HG02763 (cell line): ENCODE data around the gene SLC25A21.
"Not testable (repeated sequence)": the region's sequence is repeated elsewhere in the genome, so short reads cannot be mapped to it uniquely, and the experiment has no call there.

Experiments
- ATAC-seq: cut with Tn5 transposase; IDR thresholded peaks from one replicate; pipeline ENCODE4 v1.9.1; 2021; ENCODE audit warnings: mild to moderate bottlenecking, moderate library complexity; ENCODE audit not compliant: unreplicated experiment

The SLC25A21 gene

GRCh38 chr14:37187294-37187693 lies 14.9 kb upstream of the SLC25A21 start:
- ATAC-seq, result no peak

GRCh38 chr14:37186865-37187264 lies 14.5 kb upstream of the SLC25A21 start:
- no peak for ATAC-seq

DNA sequence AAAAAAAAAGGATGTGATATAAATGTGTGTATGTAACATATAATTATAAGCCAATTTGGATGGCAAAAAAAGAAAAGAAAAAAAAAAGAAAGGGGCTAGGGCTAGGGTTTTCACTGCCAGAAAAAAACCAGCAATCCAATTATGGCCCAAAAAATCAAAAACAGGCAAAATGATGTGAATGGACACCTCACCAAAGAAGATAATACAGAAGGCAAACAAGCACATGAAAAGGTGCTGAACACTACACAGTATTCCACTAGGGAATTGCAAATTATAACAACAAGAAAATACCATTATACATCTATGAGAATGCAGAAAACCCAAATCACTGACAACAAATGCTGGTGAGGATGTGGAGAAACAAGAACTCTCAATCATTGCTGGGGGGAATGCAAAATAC lies 13.3 kb upstream of the SLC25A21 start:
- ATAC-seq, result no peak

DNA sequence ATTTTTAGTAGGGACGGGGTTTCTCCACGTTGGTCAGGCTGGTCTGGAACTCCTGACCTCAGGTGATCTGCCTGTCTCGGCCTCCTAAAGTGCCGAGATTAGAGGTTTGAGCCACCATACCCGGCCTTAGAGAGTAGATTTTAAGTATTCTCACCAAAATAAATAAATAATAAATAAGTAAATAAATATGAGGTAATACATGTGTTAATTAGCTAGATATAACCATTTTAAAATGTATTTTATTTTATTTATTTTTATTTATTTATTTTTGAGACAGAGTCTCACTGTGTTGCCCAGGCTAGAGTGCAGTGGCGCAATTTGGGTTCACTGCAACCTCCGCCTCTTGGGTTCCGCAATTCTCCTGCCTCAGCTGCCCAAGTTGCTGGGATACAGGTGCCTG lies 12.1 kb upstream of the SLC25A21 start:
- not testable (repeated sequence) for ATAC-seq

DNA sequence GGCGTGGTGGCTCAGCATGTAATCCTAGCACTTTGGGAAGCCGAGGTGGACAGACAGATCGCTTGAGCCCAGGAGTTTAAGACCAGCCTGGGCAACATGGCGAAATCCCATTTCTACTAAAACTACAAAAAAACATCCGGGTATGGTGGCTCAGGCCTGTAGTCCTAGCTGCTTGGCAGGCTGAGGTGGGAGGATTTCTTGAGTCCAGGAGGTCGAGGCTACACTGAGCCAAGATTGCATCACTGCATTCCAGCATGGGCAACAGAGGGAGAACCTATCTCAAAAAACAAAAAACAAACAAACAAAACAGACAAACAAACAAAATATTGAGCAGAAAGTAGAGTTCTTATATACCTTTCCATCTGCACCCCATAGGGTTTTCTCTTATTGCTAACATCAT lies 9.0 kb upstream of the SLC25A21 start:
- ATAC-seq, result no peak

GRCh38 chr14:37180886-37181285 lies 8.5 kb upstream of the SLC25A21 start:
- ATAC-seq, result not testable (repeated sequence)

DNA sequence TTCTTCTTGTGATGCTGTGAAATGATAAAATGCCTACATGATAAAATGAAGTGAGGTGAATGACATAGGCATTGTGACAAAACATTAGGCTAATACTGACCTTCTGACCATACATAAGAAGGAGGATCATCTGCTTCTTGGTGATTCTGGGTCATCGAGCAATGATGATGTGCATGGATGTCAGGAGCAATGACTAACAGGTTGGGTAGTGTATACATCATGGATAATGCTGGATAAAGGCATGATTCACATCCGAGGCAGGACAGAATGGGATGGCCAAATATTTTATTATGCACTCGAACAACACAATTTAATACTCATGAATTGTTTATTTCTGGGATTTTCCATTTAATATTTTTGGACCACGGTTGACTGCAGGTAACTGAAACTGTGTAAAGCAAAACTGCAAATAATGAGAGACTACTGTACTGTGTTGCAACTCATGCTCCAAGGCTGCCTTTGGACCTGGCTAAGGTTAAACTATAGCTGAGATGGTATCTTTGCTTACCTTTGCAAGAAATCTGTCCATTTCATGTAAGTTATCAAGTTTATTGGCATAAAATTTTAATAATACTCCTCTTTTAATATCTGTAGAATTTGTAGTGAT lies 7.6 kb upstream of the SLC25A21 start:
- ATAC-seq, result no peak

DNA sequence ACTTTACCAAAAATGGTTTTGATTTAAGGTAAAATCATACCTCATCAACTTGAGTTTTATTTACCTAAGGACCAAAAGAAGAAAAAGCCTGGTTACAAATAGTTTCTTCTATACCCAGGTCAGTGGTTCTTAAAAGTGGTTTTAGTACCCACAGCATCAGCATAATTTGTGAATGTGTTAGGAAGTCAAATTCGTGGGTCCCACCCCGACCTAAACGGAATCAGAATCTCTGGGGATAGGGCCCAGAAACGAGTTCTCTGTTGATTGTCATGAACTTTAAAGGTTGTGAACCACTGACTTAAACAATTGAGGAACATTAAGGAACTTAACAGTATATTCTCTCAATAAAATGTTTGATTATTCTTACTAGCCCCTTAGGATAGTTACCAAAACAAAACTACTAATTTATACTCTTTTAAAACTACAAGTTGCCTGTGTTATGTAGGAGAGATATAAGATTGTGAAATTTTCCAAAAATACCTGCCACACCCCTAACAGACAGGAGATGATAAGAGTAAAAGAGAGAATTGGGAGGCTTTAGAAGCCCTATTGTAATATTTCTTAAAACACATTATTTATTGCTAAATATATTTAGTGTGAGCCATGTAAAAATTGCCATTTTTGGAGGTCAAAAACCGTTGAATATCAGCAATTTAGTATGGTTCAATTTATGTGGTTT lies 669 bp upstream of the SLC25A21 start:
- ATAC-seq, result no peak

- ATAC-seq, result no peak
Measured at GRCh38 chr14:37171678-37172023, 755 bp downstream of the SLC25A21 start.

DNA sequence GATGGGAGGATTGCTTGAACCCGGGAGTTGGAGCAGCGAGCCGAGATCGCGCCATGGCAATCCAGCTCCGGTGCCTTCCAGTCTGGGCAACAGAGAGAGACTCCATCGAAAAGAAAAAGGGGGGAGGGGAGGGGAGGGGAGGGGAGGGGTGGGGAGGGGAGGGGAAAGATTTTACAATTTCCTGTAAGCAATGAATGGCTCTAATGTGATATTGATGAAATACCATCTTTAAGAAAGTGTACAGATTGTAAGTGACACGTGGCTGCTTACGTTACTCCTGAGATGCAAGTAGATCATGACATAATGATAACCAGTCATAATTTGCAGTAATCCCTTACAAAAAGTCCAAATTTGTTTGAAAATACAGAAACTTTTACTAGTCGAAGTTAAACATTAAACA lies 1.4 kb downstream of the SLC25A21 start:
- ATAC-seq, result no peak

DNA sequence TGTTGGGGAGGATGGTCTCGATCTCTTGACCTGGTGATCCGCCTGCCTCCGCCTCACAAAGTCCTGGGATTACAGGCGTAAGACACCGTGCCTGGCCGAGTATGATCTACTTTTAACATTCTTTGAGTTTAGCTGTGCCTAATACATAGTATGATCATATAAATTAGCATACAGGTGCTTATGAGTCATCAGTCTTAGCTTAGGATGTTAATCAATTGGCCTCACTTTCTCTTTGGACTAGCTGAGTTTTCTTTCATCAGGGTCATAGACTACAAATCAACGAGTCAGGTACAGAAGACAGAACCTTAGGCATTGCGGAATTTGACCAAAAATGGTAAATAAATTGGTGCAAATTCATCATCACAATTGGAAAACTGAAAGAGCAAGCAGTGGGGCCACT lies 2.2 kb downstream of the SLC25A21 start:
- ATAC-seq, result no peak

DNA sequence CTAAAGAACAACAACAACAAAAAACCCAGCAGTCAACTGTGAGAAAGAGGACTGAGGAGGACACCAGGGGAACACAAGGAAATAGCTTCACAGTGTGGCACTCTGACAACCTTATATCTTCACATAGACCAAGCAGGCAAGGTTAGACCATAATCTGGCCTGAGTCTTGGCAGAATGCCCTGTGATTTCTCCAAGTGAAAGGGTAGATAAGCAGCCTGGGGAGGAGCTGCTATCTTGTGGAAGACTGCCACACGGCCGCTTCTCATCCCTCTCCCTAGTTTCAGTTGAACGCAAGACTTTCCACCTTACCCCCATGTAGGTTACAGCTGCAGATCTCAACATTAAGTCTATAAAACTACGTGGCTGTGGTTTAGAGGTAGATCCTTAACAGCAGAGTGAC lies 3.7 kb downstream of the SLC25A21 start:
- no peak for ATAC-seq

DNA sequence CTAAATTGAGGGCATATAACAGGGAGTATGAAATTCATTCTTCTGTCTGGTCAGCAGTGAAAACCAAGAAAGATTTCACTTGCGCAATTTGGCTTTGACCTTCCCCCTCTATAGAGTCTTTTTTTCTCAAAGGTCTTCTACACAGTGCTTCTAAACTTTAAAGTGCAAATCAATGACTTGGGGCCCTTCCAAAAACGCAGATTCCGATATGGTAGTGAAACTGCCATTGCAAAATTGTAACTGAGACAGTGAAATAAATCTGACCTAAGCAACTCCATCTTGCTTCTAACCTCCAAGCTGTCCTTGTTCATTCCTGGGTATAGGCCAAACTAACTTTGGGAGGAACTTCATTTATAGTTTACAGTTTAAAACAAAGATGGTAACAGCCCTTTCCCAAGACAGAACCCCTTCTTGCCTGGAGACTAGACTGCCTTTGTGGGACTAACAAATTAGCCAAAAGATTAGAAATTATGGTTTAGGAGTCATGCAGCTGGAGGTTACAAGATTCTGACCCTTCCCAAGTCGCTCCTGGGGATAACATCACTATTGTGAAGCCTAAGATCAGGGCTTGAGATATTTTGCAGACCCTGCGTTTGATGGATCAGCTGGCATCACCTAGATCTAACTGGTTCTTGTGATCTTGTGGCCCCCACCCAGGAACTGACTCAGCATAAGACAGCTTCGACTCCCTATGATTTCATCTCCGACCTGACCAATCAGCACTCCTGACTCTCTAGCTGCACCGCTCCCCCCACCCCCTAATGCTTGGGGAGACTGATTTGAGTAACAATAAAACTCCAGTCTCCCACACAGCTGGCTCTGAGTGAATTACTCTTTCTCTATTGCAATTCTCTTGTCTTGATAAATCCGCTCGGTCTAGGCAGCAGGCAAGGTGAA lies 5.0 kb downstream of the SLC25A21 start:
- no peak for ATAC-seq

DNA sequence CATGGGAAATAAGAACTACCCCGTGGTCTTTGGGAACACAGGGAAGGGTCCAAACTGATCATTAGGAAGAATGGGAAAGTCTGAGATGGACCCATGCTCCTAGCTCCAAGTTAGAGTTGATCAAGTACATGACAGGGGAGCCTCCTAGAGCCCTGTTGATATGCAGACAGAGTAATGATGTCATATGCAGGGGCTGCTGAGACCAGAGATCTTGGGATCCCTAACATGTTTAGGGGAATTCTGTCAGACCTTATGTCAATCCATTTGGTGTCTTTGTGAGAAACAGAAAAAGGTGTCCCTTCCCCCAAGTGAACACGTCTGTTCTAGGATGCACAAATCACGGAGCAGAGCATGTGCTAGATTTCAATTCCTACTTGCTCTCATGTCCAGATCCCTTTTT lies 6.6 kb downstream of the SLC25A21 start:
- no peak for ATAC-seq

DNA sequence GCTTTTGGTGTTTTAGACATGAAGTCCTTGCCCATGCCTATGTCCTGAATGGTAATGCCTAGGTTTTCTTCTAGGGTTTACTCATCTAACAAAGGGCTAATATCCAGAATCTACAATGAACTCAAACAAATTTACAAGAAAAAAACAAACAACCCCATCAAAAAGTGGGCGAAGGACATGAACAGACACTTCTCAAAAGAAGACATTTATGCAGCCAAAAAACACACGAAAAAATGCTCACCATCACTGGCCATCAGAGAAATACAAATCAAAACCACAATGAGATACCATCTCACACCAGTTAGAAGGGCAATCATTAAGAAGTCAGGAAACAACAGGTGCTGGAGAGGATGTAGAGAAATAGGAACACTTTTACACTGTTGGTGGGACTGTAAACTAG lies 10.1 kb downstream of the SLC25A21 start:
- ATAC-seq, result not testable (repeated sequence)

DNA sequence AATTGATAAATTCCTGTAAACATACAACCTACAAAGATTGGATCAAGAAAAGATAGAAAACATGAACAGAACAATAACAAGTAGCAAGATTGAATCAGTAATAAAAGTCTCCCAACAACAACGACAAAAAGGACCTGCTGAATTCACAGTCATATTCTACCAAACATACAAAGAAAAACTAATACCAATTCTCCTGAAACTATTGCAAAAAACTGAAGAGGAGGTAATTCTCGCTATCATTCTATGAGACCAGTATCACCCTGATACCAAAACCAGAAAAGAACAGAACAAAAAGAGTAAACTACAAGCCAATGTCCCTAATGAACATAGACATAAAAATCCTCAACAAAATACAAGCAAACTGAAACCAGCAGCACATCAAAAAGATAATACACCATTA lies 14.4 kb downstream of the SLC25A21 start:
- no peak for ATAC-seq

DNA sequence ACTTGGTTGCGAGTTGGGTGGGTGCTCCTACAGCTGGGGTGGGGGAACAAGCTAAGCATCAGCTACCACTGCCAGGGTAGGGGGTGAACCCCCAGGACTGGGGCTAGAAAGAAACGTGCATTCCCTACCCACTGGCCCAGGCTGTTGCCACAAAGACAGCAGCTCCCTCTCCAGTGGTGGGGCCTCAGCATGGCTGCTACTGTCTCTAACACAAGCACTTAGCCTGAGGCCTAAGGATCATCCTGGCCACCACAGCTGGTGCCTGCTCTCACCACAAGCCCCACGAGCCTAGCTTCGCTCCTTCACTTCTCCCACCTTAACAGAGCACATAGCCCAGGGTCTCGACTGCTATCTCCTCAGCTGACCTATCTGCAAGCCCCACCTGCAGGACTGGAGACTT lies 18.9 kb downstream of the SLC25A21 start:
- no peak for ATAC-seq

GRCh38 chr14:37153005-37153404 lies 19.4 kb downstream of the SLC25A21 start:
- no peak for ATAC-seq

- ATAC-seq, result no peak
Measured at GRCh38 chr14:37150414-37150813, 22.0 kb downstream of the SLC25A21 start.

- no peak for ATAC-seq
Measured at GRCh38 chr14:37147310-37147880, 25.0 kb downstream of the SLC25A21 start.

- ATAC-seq, result not testable (repeated sequence)
Measured at GRCh38 chr14:37146438-37146837, 26.0 kb downstream of the SLC25A21 start.

GRCh38 chr14:37145395-37145794 lies 27.0 kb downstream of the SLC25A21 start:
- ATAC-seq, result no peak
